GM13977 (cell line): Measurements from ENCODE around the gene CDH2.

Experiments
- DNase-seq: peaks from one replicate; pipeline ENCODE4 v3.0.0; 2012; ENCODE audit warnings: low spot score
- CTCF ChIP-seq: IDR thresholded peaks from 2 replicates; pipeline ENCODE4 v1.5.1; 2012; ENCODE audit warnings: mild to moderate bottlenecking, control low read depth; ENCODE audit not compliant: insufficient read depth; ENCODE audit errors: extremely low read depth, missing control alignments
- in situ Hi-C: fragments of 300-500 bp; cut with MboI; formaldehyde crosslinking; loops from one replicate; pipeline ENCODE4 v1.12.0; 2022; ENCODE audit warnings: low sequenced_read_pairs, low pct_unique_long_range_greater_than_20kb, mixed read lengths, inconsistent platforms; ENCODE audit not compliant: unreplicated experiment

Gene CDH2

GRCh38 chr18:28132084-28132483, 44.8 kb downstream of the CDH2 start:
- TF ChIP-seq CTCF: no peak
- DNase-seq: no peak
- in situ Hi-C loops: no loop called here

- no peak for DNase-seq
- in situ Hi-C loops: no loop called here
- TF ChIP-seq CTCF: no peak
Measured at GRCh38 chr18:28128659-28128980, 48.3 kb downstream of the CDH2 start.

GRCh38 chr18:28127763-28128658, 48.9 kb downstream of the CDH2 start:
- in situ Hi-C loops: no loop called here
- DNase-seq: no peak
- TF ChIP-seq CTCF: no peak

- TF ChIP-seq CTCF: no peak
- in situ Hi-C loops: no loop called here
- DNase-seq: no peak
Measured at GRCh38 chr18:28127228-28127627, 49.7 kb downstream of the CDH2 start.

GRCh38 chr18:28126768-28127167, 50.2 kb downstream of the CDH2 start:
- in situ Hi-C loops: no loop called here
- TF ChIP-seq CTCF: no peak
- DNase-seq: no peak

- no peak for TF ChIP-seq CTCF
- in situ Hi-C loops: no loop called here
- DNase-seq: no peak
Measured at GRCh38 chr18:28125051-28125450, 51.9 kb downstream of the CDH2 start.
